Aorta (tissue), 5 donors: ENCODE results near the gene MAP1LC3B. TPM values are rescaled to one million over a fixed set of nuclear protein-coding genes. Genes with fewer than 3 reads are reported as not detected.
"Not testable (repeated sequence)": the region's sequence is repeated elsewhere in the genome, so short reads cannot be mapped to it uniquely, and the experiment has no call there.

Experiments
- ATAC-seq: fragments of 200-7000 bp; cut with Tn5 transposase; one replicate; pipeline ENCODE4 v1.9.1; 2022; ENCODE audit warnings: moderate library complexity; ENCODE audit not compliant: low FRiP score
- DNase-seq, 2 donors: peaks; one replicate each; pipeline ENCODE4 v3.0.0-alpha.2; 2020
- H3K27ac ChIP-seq, 2 donors: one replicate each; pipeline ENCODE4 v1.5.1; 2013; ENCODE audit warnings: low read length in 2 of 2, mild to moderate bottlenecking in 2 of 2, moderate library complexity in 2 of 2, control low read depth in 1 of 2, inconsistent platforms in 1 of 2, low read depth in 1 of 2
- H3K27me3 ChIP-seq, 2 donors: one replicate each; pipeline ENCODE4 v1.6.1; 2013; ENCODE audit warnings: control low read depth in 1 of 2, low read length in 1 of 2, mild to moderate bottlenecking in 1 of 2, moderate library complexity in 1 of 2; ENCODE audit not compliant: insufficient read depth in 2 of 2, control insufficient read depth in 1 of 2
- H3K36me3 ChIP-seq, 2 donors: one replicate each; pipeline ENCODE4 v1.6.1; 2013; ENCODE audit warnings: control low read depth in 1 of 2, low read length in 1 of 2, mild to moderate bottlenecking in 1 of 2; ENCODE audit not compliant: insufficient read depth in 2 of 2, control insufficient read depth in 1 of 2
- H3K4me1 ChIP-seq, 2 donors: one replicate each; pipeline ENCODE4 v1.6.1; 2013; ENCODE audit warnings: low read length in 2 of 2, control low read depth in 1 of 2, mild to moderate bottlenecking in 1 of 2, moderate library complexity in 1 of 2; ENCODE audit not compliant: insufficient read depth in 2 of 2, control insufficient read depth in 1 of 2
- H3K4me3 ChIP-seq, 2 donors: one replicate each; pipeline ENCODE4 v1.5.1; 2013; ENCODE audit warnings: low read length in 2 of 2, control low read depth in 1 of 2, mild to moderate bottlenecking in 1 of 2
- H3K9me3 ChIP-seq: one replicate; pipeline ENCODE4 v1.6.1; 2013; ENCODE audit warnings: mild to moderate bottlenecking, low read length; ENCODE audit not compliant: control insufficient read depth
- WGBS, 2 donors: extraction: QIAGEN DNeasy Blood & Tissue Kit; methylation state at CpG; one replicate each; pipeline ENCODE4 v1.1.7; 2013; 5-methylcytosine and 5-hydroxymethylcytosine counted together
- intact Hi-C, 2 donors: fragments of 100-400 bp; cut with DNase I; formaldehyde crosslinking; loops; one replicate each; pipeline versions ENCODE4 v1.14.2 to v1.15.0; 2022
- polyA plus RNA-seq, 2 donors: library from polyadenylated mRNA; stranded (reverse); fragments of 200-250 nt; gene quantifications; one replicate each; pipeline ENCODE4 v1.2.3, GENCODE V29; 2013
- total RNA-seq, 2 donors: library from RNA; stranded (reverse); fragmentation: NEBNext Ultra II Directional; extraction: Animal tissue kit (Norgen Biotek cat#: 25700); gene quantifications; one replicate each; pipeline ENCODE4 v1.2.1, GENCODE V29; 2021
- donor health status: healthy with polysubstance abuse.
- donor health status: Bipolar disorder and iron deficiency.
- donor health status: DM: no; HTN: no; CAD: no.
- donor health status: DM: no; HTN: no; CAD: no.
- donor health status: DM: yes; HTN: yes; CAD: no.

MAP1LC3B gene
- total and polyA plus RNA-seq, 4 donors = 57.0 to 61.7 (median 60.7) TPM

DNA sequence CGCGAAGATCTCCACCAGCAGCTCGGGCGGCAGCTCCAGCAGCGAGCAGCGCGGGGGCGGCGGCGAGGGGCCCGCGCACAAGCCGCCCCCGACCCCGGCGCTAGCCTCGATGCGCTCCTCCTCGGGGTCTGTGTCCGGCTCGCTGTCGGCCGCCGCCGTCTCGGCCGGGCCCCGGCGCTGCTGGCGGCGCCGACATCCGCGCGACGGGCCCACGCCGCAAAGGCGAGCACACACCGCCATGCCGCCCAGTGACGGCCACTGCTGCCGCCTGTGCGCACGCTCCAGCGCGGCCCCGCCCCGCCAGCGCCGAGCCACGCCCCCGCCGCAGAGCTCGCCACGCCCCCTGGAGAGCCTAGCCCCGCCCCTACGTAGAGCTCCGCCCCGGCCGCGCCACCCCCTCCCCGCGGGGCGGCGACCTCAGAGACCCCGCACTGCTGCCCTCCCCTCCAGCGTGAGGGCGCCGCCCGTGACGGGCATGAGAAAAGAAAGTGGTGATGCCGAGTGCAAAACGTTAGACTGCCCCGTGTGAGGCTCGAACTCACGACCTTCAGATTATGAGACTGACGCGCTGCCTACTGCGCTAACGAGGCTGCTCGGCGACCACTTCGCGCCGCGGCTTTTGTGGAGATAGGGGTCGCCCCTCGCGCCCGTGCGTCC, 8.5 kb upstream of the MAP1LC3B start, which contains the start of gene FBXO31:
Gene FBXO31 (minus strand): TSS at position 272 of the 657 bp plus-strand sequence. CDS start 32 bp downstream, at position 240.
- peak; percentile 94 for ATAC-seq
- Histone ChIP-seq H3K9me3 (no peaks in the 10 kb centered on the region), H3K36me3 (no peaks in the 10 kb centered on the region), H3K27ac (peak within 1 kb of the TSS; percentile 51 to 85), H3K27me3 (no peaks in the 10 kb centered on the region), H3K4me1 (peaks cover 0 to 6% of the 10 kb centered on the region in 2 donors), H3K4me3 (peak within 1 kb of the TSS; percentile 76 to 91)
- intact Hi-C loops = loop anchor here (5.0 to 10.0 kb wide), 4 partner anchors 66 to 826 kb away; partner anchors contain the start of genes C16orf95 (in 2 of the 2), FOXC2 (in 1 of the 2) and MTHFSD (in 1 of the 2)
- peak; percentile 89 to 96 for DNase-seq
- WGBS, 2 donors = 0% methylated on average over 72 to 92 of the region's 92 CpGs

DNA sequence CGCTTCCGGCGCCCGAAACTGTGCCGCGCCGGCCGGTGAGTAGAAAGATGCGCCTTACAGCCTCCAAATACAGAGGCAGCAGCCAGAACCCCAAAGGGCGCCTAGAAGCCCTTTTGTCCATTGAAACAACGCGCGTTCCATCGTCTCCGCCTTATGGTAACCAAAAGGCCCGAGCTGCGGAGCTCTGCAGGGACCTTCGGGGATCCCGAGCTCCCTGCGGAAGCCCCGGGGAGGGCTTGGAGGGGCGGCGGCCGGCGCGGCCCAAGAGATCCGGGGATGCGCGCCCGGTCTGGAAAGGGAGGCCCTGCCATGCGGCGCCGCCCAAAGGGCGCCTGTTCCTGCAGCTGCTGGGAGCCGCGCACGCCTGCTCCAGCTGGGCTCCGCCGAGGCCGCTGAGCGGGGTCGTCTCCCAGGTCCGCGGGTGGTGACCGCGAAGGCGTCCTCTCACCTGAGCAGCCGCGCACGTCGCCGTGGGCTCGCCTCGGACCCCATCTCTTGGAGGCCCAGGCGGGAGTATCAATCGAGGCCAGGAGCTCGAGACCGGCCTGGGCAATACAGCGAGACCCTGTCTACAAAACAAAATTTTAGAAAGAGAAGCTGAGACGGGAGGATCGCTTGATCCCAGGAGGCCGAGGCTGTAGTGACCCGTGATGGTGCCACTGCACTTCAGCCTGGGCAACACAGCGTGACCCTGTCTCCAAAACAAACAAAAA, 7.8 kb upstream of the MAP1LC3B start:
- H3K27me3 ChIP-seq = no peaks in the 10 kb centered on the region
- peaks cover 0 to 6% of the 10 kb centered on the region in 2 donors for H3K4me1 ChIP-seq
- peak; percentile 62 for ATAC-seq
- 5% methylated on average over 61 to 64 of the region's 64 CpGs for WGBS, 2 donors
- peak; percentile 71 to 86 for DNase-seq
- no peaks in the 10 kb centered on the region for H3K9me3 ChIP-seq
- H3K4me3 ChIP-seq = peak overlapping the region; percentile 76 to 80
- peak overlapping the region; percentile 46 to 85 for H3K27ac ChIP-seq
- no peaks in the 10 kb centered on the region for H3K36me3 ChIP-seq
- intact Hi-C loops = loop anchor here (5.0 to 10.0 kb wide), 4 partner anchors 67 to 827 kb away; partner anchors contain the start of genes C16orf95 (in 2 of the 2), FOXC2 (in 1 of the 2) and MTHFSD (in 1 of the 2)

DNA sequence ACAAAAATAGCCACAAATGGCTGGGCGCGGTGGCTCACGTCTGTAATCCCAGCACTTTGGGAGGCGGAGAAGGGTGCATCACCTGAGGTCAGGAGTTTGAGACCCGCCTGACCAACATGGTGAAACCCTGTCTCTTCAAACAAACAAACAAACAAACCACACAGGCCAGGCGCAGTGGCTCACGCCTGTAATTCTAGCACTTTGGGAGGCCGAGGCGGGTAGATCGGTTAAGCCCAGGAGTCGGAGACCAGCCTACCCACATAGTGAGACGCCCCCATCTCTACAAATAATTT, 7.3 kb upstream of the MAP1LC3B start:
- DNase-seq, H3K9me3 ChIP-seq, H3K36me3 ChIP-seq, H3K27me3 ChIP-seq, H3K4me1 ChIP-seq, ATAC-seq, H3K4me3 ChIP-seq: not testable (repeated sequence)
- H3K27ac ChIP-seq = peak overlapping the region in 1 of 2 donors; percentile 85
- intact Hi-C loops = loop anchor here (5.0 to 10.0 kb wide), 4 partner anchors 68 to 828 kb away; partner anchors contain the start of genes C16orf95 (in 2 of the 2), FOXC2 (in 1 of the 2) and MTHFSD (in 1 of the 2)
- WGBS, 2 donors = 77 to 80% methylated on average over 12 of the region's 12 CpGs

DNA sequence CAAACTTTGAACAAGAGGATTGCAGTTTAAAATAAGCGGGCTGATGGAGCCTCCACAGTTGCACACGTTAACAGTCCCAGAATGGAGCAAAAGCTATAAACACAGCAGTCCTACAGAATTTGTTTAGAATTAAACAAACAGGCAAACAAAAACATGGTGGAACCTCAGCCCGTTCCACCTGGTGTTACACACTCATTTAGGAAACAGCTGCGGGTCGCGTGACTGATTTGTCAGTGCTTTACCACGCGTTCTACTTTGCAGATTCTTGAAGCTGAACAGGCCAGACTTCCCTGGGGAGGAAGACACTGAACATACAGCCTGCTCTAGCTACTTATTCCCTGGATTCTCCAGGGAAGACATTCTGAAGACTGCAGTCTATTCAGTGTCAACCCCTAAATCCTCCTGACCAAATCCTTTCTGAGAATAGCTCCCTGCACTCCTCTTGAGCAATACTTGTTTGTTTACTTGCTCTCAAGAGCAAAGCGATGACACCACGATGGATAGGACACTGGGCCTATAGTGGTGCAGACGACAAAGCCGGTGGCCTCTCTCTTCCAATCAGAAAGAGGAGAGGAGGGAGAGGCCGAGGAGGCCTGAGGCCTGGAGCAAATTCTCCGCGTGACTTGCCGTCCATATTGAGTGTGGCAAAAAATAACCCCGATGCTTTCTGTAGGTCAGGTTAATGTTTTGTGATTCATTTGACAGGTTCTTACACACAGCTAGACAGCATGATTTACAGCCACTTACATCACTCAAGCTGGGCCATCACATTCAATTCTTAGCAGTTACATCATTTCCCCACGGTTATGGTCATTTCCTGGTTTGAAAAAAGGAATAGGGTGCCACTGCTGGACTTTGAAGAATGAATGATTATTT, 4.0 kb upstream of the MAP1LC3B start:
- peak; percentile 93 to 95 for DNase-seq
- intact Hi-C loops = loop anchor here (10.0 kb wide), 2 partner anchors 453 to 823 kb away; partner anchors contain the start of gene FOXC2 (in 1 of the 2)
- Histone ChIP-seq H3K27ac (peak overlapping the region; percentile 50 to 97), H3K36me3 (no peaks in the 10 kb centered on the region), H3K4me1 (peaks cover 0 to 4% of the 10 kb centered on the region in 2 donors), H3K4me3 (peak overlapping the region in 1 of 2 donors; percentile 13), H3K27me3 (peaks cover 0 to 2% of the 10 kb centered on the region in 2 donors), H3K9me3 (no peaks in the 10 kb centered on the region)
- peak; percentile 84 for ATAC-seq
- WGBS, 2 donors = 7% methylated on average over 18 of the region's 18 CpGs

DNA sequence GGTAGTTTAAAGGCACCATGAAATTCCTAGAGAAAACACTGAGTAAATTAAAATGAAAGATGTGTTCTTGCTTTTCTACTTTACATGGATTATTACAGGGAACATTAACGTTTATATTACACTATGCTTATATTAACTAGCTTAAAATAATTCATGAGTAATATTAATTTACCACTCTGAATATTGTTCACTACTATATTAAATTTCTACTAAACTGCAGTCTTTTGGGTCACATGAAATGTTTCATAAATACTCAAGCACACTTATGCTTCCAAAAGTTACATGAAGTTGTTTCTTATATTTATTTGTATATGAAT, 3.4 kb upstream of the MAP1LC3B start:
- intact Hi-C loops = loop anchor here (10.0 kb wide), 2 partner anchors 454 to 824 kb away; partner anchors contain the start of gene FOXC2 (in 1 of the 2)
- DNase-seq = no peak
- no peaks in the 10 kb centered on the region for H3K36me3 ChIP-seq
- peaks cover 0 to 4% of the 10 kb centered on the region in 2 donors for H3K4me1 ChIP-seq
- 8 to 16% methylated on average over 1 of the region's 1 CpG for WGBS, 2 donors
- no peak overlapping the region for H3K27ac ChIP-seq
- peaks cover 0 to 2% of the 10 kb centered on the region in 2 donors for H3K27me3 ChIP-seq
- no peak overlapping the region for H3K4me3 ChIP-seq
- H3K9me3 ChIP-seq = no peaks in the 10 kb centered on the region
- no peak for ATAC-seq

GRCh38 chr16:87389245-87389644, 2.9 kb upstream of the MAP1LC3B start:
- H3K4me3 ChIP-seq = no peak overlapping the region
- no peaks in the 10 kb centered on the region for H3K36me3 ChIP-seq
- WGBS, 2 donors = 79 to 81% methylated on average over 5 of the region's 5 CpGs
- ATAC-seq (no peak), DNase-seq (no peak)
- H3K27ac ChIP-seq = no peak overlapping the region
- H3K9me3 ChIP-seq = no peaks in the 10 kb centered on the region
- peaks cover 0 to 2% of the 10 kb centered on the region in 2 donors for H3K27me3 ChIP-seq
- peaks cover 0 to 4% of the 10 kb centered on the region in 2 donors for H3K4me1 ChIP-seq
- intact Hi-C loops = loop anchor here (10.0 kb wide), 2 partner anchors 454 to 824 kb away; partner anchors contain the start of gene FOXC2 (in 1 of the 2)

- H3K4me3 ChIP-seq, H3K27ac ChIP-seq, H3K4me1 ChIP-seq, ATAC-seq, H3K9me3 ChIP-seq, H3K27me3 ChIP-seq, DNase-seq, H3K36me3 ChIP-seq: not testable (repeated sequence)
- WGBS, 2 donors = 94 to 95% methylated on average over 9 of the region's 9 CpGs
- intact Hi-C loops = loop anchor here (5.0 to 10.0 kb wide), 6 partner anchors 85 to 825 kb away; partner anchors contain the start of genes FOXC2 (in 1 of the 2) and KLHDC4 (in 1 of the 2)
Measured at GRCh38 chr16:87389914-87390313, 2.2 kb upstream of the MAP1LC3B start.
